Left lobe of liver (tissue), 2 donors: ENCODE results near the gene CACNB4. TPM values are rescaled to one million over a fixed set of nuclear protein-coding genes. Genes with fewer than 3 reads are reported as not detected.
"Not testable (repeated sequence)": the region's sequence is repeated elsewhere in the genome, so short reads cannot be mapped to it uniquely, and the experiment has no call there.

Experiments
- ATAC-seq: fragments of 200-7000 bp; cut with Tn5 transposase; one replicate; pipeline ENCODE4 v1.9.1; 2020; ENCODE audit warnings: mild to moderate bottlenecking, moderate library complexity
- DNase-seq: peaks from one replicate; pipeline ENCODE4 v3.0.0-alpha.2; 2020; ENCODE audit warnings: low spot score
- total RNA-seq: library from RNA; stranded (reverse); gene quantifications from one replicate; pipeline ENCODE4 v1.2.1, GENCODE V29; 2021
- donor health status: DM: no; HTN: no; CAD: no; lungs with moderate emphysema.
- donor health status: DM: no; HTN: yes; CAD: no.

CACNB4 gene
- total RNA-seq, 1 donor from 2014 or later: 0.20 TPM

GRCh38 chr2:151946899-151947812 lies 151.7 kb downstream of the CACNB4 start:
- ATAC-seq: peak; percentile 78
- DNase-seq: no peak

DNA sequence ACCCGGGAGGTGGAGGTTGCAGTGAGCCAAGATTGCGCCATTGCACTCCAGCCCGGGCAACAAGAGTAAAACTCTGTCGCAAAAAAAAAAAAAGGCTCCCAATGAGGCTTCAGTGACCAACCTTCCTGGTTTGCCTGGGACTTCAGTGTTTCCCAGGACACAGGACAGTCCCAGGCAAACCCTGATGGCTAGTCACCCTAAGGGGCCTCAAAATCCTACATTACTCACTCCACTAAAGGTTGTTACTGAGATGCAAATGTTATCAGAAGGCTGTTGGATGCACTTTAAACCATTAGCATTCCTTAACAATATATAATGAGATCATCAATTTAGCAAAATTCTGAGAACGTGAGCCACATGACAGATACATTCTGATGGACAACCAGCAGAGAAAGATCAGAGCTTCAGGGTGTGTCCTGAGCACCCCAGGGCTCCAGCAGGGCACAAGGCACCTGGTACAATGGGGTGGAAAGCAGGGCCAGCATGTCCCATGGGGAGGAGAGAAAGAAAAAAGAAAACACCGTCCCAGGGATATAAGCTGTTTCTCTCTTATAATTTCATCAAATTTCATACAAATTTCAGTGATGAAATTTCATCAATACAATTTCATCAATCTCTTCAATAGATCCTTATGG lies 152.5 kb downstream of the CACNB4 start:
- DNase-seq (no peak), ATAC-seq (no peak)

DNA sequence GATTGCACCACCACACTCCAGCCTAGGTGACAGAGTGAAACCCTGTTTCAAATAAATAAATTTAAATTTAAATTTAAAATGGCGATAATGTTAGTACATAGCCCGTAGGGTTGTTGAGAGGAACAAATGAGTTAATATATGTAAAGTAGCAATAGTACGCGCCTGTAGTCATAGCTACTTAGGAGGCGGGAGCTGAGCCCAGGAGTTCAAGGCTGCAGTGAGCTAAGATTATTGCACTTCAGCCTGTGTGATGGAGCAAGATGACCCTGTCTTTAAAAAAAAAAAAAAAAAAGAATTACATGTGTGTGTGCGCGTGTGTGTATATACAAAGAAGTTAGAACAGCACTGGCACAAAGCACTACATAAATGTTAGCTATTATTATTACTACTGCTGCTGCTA lies 153.2 kb downstream of the CACNB4 start:
- ATAC-seq (no peak), DNase-seq (no peak)

- DNase-seq (no peak), ATAC-seq (no peak)
Observed at GRCh38 chr2:151945186-151945585, 153.7 kb downstream of the CACNB4 start.

GRCh38 chr2:151943461-151943860 lies 155.4 kb downstream of the CACNB4 start:
- ATAC-seq: no peak
- no peak for DNase-seq

- DNase-seq, ATAC-seq: not testable (repeated sequence)
Observed at GRCh38 chr2:151942540-151943205, 156.2 kb downstream of the CACNB4 start.

DNA sequence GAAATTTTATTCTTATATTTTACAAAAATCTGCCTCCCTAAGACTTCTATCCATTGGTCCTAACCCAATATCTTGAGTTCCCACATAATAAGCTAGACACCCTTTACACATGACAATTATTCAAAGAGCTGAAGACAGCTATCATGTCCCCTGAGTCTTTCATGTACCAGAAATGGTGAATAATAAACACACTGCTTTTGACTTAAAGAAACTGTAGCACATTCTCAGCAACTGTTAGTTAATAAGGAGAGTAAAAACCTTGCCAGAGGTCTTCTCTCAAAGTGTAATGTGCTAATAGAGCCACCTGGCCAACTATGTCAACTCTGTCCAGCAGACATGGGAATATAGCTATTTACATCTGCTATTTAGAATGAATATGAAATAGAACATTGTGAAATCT lies 160.9 kb downstream of the CACNB4 start:
- ATAC-seq: no peak
- DNase-seq: no peak

DNA sequence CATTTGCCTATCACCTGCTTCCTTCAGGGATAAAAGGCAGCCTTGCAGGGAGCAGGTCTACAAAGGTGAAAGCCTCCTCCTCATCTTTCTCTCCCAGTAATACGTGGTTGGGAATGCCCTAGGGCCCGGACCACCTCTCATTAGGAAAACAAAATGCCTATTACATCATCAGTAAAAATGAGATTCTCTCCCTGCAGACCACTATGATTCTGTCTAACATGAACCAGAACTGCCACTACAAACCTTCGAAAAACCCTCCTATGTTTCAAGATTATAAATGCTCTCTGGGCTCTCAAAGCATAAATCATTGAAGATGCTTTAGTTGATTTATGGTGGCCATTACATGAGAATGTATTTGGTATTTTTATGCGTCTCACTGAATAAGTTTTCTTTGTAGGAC lies 162.2 kb downstream of the CACNB4 start:
- no peak for DNase-seq
- ATAC-seq: no peak

DNA sequence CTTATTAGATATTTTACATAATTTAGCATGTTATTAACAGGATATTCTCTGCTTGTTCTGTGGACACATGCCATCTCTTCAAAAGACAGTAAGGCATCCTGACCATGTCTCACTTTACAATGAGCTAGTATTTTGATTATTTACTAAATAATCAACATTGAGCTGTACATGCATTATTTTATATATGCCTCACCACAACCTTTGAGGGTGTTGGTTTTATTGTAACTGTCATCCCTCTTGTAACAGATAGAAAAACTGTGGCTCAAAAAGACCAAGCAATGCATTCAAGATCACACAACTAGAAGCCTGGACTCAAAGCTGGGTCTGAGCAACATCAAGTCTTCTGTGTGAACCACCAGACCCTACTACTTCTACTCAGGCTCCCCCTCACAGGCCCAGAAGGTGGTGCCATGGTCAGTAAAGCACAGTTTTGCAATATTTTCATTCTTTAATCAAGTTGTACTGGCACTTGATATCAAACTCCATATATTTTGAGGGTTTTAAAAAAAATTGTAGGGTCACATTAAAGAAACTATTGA lies 165.5 kb downstream of the CACNB4 start:
- no peak for ATAC-seq
- DNase-seq: no peak

GRCh38 chr2:151931756-151932155 lies 167.1 kb downstream of the CACNB4 start:
- DNase-seq (no peak), ATAC-seq (no peak)

GRCh38 chr2:151931030-151931611 lies 167.7 kb downstream of the CACNB4 start:
- ATAC-seq (no peak), DNase-seq (no peak)

GRCh38 chr2:151930042-151930441 lies 168.8 kb downstream of the CACNB4 start:
- ATAC-seq (no peak), DNase-seq (no peak)

DNA sequence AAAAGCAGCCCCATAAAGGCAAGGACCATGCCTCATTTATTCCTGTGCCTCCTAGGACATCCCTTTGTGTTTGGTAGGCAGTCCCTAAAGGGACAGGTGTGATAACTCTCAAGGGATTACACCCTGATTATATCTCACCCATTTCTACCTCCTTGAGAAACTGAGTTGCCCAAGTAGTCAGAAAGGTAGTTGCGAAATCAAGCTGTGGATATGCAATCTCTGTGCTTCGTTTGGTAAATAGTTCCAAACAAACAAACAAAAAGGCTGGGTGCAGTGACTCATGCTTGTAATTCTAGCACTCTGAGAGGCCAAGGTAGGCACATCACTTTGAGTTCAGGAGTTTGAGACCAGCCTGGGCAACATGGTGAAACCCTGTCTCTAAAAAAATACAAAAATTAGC lies 170.5 kb downstream of the CACNB4 start:
- no peak for ATAC-seq
- DNase-seq: no peak

DNA sequence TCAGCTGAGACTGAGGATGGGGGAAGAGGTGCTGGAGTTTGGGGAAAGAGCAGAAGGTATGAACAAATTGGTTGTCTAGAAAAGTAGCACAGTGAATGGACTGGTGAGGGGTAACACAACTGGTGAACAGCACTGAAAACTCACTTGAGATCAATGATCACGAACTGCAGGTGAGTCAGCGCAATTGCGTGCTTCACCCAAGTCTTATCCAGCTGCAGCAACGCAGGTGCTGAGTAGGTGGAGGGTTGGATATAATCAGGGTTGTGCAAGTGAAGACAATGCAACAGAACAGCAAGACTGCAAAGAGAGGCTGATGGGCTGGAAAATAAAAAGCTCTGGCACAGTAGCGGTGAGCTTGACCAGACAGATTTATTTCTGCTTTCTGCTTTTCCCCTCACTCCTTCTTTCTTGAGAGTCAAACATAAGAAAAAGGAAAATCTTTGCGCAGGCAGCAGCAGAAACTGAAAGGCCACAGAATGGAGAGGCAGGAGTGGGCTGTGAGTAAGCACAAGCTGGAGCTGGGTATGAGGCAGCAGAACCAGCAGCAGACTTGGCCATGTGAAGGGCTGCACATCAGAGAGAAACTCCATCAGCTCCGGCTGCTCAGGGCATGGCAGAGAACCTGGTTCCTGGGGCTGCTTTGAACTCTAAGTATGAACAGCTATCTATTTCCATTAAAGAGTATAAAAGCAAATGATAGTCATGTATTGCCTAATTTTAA lies 171.2 kb downstream of the CACNB4 start:
- DNase-seq (no peak), ATAC-seq (no peak)

DNA sequence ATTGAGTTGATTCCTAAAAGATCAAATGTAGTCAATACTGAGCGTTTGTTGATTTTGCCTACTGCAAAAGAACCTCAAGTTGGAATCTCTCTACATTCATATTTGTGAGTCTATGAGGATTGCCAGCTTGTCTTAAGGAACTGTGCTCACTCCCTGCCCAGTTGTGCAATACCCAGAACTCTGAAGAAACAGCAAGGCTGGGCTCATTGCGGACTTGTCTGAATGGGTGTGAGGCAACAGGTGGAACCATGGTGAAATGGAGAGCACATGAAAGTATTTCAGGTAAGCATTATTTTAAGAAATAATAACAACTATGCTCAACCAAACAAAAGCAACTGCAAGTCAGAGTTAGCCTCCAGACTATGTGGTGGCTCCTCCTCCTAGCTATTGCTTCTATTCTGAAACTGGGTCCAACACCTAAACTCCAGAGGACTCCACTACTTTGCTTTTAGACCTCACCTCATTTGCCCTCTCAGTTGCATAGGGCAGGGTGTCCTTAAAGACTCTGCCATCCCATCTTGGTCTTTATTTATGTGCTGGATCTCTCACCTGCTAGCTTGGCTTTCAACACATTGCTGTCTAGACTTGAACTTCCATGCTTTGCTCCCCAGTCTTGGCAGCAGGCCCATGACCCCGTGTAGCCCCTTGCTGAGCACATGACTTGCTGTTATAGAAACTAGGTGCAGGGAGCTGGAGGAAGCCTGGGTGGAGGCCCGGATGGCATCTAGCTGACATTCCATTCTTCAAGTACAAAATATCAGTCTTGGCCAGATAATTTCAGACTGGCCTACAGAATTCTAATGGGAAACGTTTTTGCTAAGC lies 175.8 kb downstream of the CACNB4 start:
- peak; percentile 72 for DNase-seq
- peak; percentile 75 for ATAC-seq

- ATAC-seq (no peak), DNase-seq (no peak)
Observed at GRCh38 chr2:151919786-151920185, 179.1 kb downstream of the CACNB4 start.

DNA sequence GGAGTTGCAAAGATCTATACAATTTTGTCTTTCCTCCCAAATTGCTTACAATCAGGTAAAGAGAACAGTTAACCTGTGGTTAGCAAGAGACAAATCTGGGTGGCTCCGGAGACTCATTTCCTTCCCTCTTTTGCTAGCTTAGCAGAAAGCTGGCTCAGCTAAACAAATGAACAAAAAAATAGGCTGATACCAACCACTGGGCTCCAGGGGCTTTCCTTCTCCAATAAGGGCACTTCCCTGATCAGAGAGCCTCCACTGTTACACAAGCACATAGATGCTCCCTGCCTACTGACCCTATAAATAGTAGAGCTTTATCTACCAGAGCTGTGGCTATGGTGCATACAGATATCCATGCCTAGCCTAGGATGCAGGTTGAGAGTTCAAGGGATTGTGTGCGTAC lies 180.5 kb downstream of the CACNB4 start:
- DNase-seq (no peak), ATAC-seq (peak; percentile 44)

DNA sequence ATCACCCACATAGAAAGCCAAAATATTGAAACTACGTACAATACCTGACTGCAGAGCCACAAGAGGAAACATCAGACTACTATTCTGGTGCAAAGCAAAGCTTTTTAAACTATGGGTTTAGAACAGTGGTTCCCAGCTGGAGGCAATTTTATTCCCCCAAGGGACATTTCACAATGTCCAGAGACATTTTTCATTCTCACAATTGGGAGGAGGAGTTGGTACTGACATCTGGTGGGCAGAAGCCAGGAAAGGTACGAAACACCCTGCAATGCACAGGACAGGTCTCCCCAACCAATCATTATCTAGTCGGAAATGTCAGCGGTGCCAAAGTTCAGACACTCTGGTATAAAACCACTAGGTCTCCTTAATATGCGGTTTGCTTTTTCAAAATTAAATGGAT lies 182.2 kb downstream of the CACNB4 start:
- DNase-seq: no peak
- ATAC-seq: no peak

GRCh38 chr2:151915629-151916025 lies 183.2 kb downstream of the CACNB4 start:
- not testable (repeated sequence) for DNase-seq, ATAC-seq
